GM12891 (cell line): ENCODE results near the gene RBCK1.

Source experiments
- POLR2A ChIP-seq: IDR thresholded peaks from 2 replicates; pipeline ENCODE4 v1.6.1; 2011; ENCODE audit warnings: low read depth, low read length, control low read depth
- POLR2AphosphoS5 ChIP-seq: IDR thresholded peaks from 2 replicates; pipeline ENCODE4 v1.6.1; 2011; ENCODE audit warnings: low read depth, low read length, control low read depth
- TAF1 ChIP-seq: IDR thresholded peaks from 2 replicates; pipeline ENCODE4 v1.6.1; 2011; ENCODE audit warnings: low read depth, low read length, control low read depth

DNA sequence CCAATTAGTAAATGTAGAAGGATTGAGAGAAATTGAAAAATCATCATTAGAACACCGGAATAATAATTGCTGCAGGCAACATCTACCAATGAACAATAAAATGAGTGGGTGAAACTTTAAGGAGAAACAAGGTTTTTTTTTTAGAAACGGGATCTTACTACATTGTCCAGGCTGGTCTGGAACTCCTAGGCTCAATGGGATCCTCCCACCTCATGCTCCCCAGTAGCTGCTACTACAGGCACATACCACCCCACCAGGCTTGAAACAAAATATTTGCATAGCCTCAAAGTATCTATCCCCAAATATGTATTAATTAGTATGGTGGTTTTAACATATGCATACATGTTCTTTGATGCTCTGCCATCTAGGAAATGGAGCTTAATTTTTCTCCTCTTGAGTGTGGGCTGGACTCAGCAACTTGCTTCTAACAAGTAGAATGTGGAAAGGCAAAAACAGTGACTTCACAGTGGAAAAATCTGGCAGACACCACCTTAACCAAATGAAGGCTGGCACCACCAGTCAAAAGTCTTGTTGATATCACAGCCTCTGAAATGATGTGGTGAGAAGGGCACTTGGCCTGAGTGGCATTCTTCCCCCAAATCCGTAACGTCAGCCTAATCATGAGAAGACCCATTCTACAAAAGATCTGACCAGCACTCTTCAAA, 49.1 kb upstream of the RBCK1 start:
- TF ChIP-seq POLR2A (no peak), TAF1 (no peak), POLR2AphosphoS5 (no peak)
